ENCODE data around the gene CDH19.

Gene CDH19

DNA sequence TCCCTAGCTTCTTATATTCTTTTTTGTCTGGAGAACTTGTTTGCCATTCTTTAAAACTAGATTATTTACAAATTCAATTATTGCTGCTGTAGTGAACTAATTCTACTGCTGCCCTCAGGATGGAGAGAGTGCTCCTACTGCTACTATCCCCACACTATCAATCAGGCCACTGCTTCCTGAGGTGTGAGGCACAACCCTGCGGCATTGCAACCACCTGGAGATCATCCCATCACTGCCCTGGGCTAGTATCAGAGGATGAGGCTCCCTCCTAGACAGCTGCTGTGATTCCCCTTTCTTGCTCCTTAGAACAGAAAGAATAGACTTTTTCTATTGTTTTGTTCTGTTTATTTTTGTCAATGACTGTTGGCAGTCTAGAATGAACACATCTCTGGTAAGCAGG, 146.6 kb downstream of the CDH19 start:
- no peak for DNase-seq (ENCODE audit: low read depth)
